ENCODE data around the gene GIPC3.

- no peak for TF ChIP-seq POLR2A (IDR thresholded peaks at IDR 0.05)
- TF ChIP-seq, protein P1, sequence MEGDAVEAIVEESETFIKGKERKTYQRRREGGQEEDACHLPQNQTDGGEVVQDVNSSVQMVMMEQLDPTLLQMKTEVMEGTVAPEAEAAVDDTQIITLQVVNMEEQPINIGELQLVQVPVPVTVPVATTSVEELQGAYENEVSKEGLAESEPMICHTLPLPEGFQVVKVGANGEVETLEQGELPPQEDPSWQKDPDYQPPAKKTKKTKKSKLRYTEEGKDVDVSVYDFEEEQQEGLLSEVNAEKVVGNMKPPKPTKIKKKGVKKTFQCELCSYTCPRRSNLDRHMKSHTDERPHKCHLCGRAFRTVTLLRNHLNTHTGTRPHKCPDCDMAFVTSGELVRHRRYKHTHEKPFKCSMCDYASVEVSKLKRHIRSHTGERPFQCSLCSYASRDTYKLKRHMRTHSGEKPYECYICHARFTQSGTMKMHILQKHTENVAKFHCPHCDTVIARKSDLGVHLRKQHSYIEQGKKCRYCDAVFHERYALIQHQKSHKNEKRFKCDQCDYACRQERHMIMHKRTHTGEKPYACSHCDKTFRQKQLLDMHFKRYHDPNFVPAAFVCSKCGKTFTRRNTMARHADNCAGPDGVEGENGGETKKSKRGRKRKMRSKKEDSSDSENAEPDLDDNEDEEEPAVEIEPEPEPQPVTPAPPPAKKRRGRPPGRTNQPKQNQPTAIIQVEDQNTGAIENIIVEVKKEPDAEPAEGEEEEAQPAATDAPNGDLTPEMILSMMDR (IDR thresholded peaks at IDR 0.05), result no peak
Measured at GRCh38 chr19:3617463-3617862, 32.2 kb downstream of the GIPC3 start.

Data from thyroid gland (tissue), 4 donors.